GM18951 (cell line): Measurements from ENCODE around the gene DHRS4L2.
A peak's percentile ranks its signal among the peaks of the same experiment; 100 is the strongest.
"Not testable (repeated sequence)": the region's sequence is repeated elsewhere in the genome, so short reads cannot be mapped to it uniquely, and the experiment has no call there.

Experiments
- POLR2A ChIP-seq: IDR thresholded peaks from 4 replicates; pipeline ENCODE4 v1.6.1; 2011; ENCODE audit warnings: mild to moderate bottlenecking; ENCODE audit not compliant: insufficient read length, insufficient read depth; ENCODE audit errors: extremely low read depth
- in situ Hi-C: fragments of 300-500 bp; cut with MboI; formaldehyde crosslinking; loops from one replicate; pipeline ENCODE4 v1.12.0; 2022; ENCODE audit warnings: low sequenced_read_pairs, mixed read lengths, inconsistent platforms; ENCODE audit not compliant: unreplicated experiment

The DHRS4L2 gene

GRCh38 chr14:23969481-23970282, 19.0 kb upstream of the DHRS4L2 start:
- peak; percentile 33 for TF ChIP-seq POLR2A
- in situ Hi-C loops, result loop anchor here (5.0 kb wide), 1 partner anchor 48 kb away; no protein-coding TSS in a partner anchor

GRCh38 chr14:23970283-23970659, 18.5 kb upstream of the DHRS4L2 start:
- in situ Hi-C loops, result loop anchor here (5.0 kb wide), 1 partner anchor 47 kb away; no protein-coding TSS in a partner anchor

GRCh38 chr14:23973178-23973577, 15.6 kb upstream of the DHRS4L2 start:
- in situ Hi-C loops, result loop anchor here (5.0 kb wide), 1 partner anchor 44 kb away; no protein-coding TSS in a partner anchor

DNA sequence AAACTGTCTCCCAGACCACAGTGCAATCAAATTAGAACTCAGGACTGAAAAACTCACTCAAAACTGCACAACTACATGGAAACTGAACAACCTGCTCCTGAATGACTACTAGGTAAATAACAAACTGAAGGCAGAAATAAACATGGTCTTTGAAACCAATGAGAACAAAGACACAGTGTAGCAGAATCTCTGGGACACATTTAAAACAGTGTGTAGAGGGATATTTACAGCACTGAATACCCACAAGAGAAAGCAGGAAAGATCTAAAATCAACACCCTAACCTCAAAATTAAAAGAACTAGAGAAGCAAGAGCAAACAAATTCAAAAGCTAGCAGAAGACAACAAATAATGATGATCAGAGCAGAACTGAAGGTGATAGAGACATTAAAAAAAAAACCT, 14.7 kb upstream of the DHRS4L2 start:
- in situ Hi-C loops, result loop anchor here (5.0 kb wide), 1 partner anchor 43 kb away; no protein-coding TSS in a partner anchor

GRCh38 chr14:23977208-23977607, 11.5 kb upstream of the DHRS4L2 start:
- in situ Hi-C loops, result loop anchor here (25.0 kb wide), 1 partner anchor 110 kb away; the partner anchor contains the start of gene PCK2

- in situ Hi-C loops, result loop anchor here (25.0 kb wide), 1 partner anchor 105 kb away; the partner anchor contains the start of gene PCK2
These were observed 6.5 kb upstream of the DHRS4L2 start for GRCh38 chr14:23981951-23982813.

DNA sequence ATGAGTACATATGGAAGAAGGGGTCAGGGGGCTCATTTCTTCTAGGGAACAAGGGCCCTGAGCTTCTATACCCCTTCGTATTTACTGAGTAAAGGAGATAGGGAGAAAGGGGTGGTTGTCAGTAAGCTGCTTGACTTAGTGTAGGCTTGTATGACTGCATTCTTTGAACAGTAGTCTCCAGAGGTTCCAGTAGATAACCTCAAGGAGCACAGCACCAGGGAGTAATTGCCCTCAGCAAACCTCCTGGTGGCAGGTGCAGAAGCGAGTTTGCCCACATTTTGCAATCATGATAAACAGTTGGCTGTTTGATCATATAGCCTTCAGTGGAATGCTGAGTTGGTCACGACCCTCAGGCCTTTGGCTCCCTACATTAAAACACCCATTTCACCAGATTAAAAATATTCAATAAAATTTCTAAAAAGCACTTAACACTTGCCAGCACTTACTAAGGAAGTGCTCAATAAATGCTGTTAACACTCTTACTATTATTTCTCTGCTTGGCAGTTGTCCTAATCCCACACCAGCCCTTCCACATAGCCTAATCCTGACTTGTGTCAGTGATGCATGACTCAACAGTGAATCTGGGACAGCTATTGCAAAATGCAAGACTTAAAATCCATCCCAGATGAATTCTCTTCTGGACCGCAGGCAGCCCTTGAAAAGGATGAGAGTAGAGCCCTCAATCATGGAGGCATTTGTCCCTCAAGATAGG, 3.7 kb upstream of the DHRS4L2 start:
- no peak for TF ChIP-seq POLR2A
- in situ Hi-C loops, result loop anchor here (25.0 kb wide), 1 partner anchor 102 kb away; the partner anchor contains the start of gene PCK2

DNA sequence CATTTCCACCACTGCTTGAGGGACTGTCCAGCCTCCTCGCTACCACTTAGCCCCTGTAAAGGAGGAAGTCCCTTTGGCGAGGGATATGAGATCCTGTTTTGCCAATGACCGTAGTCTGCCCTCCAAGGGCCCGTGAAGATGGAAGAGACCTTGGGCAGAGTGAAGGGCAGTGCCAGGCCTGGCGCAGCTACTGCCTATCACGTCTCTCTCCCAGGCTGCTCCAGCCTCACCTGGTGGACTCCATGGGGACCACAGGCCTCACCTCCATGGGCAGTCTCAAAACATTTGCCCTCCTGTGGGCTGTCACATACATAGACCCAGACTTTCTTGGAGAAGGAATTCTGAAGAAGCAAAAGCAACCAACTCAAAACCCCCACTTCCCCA, 514 bp upstream of the DHRS4L2 start:
- in situ Hi-C loops, result loop anchor here (25.0 kb wide), 1 partner anchor 99 kb away; the partner anchor contains the start of gene PCK2

- in situ Hi-C loops, result loop anchor here (25.0 kb wide), 1 partner anchor 97 kb away; the partner anchor contains the start of gene PCK2
These were observed 1.2 kb downstream of the DHRS4L2 start for GRCh38 chr14:23989734-23990445.

DNA sequence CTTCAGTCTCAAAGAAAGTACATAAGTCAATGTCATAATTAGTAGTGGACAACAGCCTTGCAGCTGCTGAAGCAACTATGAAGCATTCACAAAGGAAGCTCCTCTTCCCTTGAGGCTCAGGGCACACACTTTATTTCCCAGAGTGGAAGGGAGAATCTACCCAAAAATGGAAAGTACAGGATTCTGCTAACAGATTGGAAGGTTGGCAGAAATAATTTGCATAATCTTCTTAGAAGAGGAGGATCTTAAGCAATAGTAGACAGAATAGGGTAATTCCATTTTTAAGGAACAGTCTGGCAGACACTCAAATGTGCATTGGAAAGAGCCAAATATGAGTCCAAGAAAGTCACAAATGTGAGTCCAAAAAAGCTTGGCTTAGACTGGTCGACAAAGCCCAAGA, 2.2 kb downstream of the DHRS4L2 start:
- in situ Hi-C loops, result loop anchor here (25.0 kb wide), 1 partner anchor 96 kb away; the partner anchor contains the start of gene PCK2

DNA sequence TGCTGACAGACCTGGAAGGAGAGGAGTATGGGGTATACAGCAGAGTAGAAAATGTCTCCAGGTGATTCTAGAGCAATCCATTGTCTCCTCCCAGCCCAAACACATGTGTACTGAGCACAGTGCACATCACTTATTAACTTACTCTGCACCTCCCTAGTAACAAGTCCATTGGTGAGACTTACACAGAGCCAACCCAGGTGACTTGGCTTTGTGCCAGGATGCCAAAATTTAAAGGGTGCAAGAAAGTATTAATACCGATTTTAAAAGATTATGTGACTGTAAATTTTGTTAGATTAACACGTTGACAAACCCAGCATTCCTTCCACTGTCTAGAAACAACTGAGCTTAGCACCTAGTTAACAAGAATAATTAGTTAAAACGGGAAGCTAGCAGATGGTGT, 4.3 kb downstream of the DHRS4L2 start:
- in situ Hi-C loops, result loop anchor here (25.0 kb wide), 1 partner anchor 94 kb away; the partner anchor contains the start of gene PCK2

GRCh38 chr14:23996009-23996408, 7.3 kb downstream of the DHRS4L2 start:
- in situ Hi-C loops, result loop anchor here (25.0 kb wide), 1 partner anchor 91 kb away; the partner anchor contains the start of gene PCK2

DNA sequence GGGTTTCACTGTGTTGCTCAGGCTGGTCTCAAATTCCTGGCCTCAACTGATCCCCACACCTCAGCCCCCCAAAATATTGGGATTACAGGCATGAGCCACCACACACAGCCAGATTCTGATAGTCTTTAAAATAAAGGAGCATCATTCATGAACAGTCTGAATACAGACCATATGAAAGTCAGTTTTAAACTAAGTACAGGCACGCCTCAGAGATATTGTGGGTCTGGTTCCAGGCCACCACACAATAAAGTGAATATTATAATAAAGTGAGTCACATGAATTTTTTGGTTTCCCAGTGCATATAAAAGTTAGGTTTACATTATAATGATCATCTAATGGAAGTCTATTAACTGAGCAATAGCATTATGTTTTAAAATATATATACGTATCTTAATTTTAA, 8.1 kb downstream of the DHRS4L2 start:
- in situ Hi-C loops, result loop anchor here (25.0 kb wide), 1 partner anchor 90 kb away; the partner anchor contains the start of gene PCK2

DNA sequence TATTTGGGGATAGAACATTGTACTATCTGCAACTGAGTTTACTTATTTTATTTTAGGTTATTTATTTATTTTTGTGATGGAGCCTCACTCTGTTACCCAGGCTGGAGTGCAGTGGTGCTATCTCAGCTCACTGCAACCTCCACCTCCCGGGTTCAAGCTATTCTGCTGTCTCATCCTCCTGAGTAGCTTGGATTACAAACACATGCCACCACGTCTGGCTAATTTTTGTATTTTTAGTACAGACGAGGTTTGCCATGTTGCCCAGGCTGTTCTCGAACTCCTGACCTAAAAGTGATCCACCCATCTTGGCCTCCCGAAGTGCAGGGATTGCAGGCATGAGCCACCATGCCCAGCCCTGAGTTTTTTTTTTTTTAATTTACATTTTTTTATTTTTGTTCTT, 10.9 kb downstream of the DHRS4L2 start:
- in situ Hi-C loops, result loop anchor here (25.0 kb wide), 1 partner anchor 88 kb away; the partner anchor contains the start of gene PCK2

DNA sequence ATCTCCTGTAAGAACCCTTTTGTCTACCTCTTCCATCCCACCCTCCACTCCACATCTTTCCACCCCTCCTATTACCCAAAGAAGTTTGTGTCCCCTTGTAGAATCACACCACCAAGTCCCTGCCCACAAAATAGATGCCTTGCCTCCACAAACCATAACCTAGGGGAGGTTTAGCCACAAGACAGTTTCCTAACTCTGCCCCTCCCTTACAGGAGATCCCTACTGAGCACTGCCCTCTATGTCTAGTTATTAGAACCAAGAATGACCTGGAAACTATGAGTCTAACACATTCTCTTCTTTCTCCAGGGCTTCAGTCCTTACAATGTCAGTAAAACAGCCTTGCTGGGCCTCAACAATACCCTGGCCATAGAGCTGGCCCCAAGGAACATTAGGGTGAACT, 12.3 kb downstream of the DHRS4L2 start:
- in situ Hi-C loops, result not testable (repeated sequence)

DNA sequence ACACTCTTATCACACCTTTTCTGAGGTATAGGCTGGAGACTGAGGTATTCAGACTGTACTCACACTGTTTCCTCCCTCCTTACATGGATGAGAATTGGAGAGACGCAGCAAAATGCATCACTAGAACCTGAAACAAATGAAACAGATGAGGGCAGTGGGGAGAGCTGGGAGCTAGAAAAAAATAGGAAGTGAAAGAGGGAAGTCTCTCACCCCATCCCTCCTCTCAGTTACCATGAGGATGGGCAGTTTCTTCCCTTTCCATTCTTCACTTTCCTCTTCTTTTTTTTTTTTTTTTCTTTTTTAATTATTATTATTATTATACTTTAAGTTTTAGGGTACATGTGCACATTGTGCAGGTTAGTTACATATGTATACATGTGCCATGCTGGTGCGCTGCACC, 12.9 kb downstream of the DHRS4L2 start:
- in situ Hi-C loops, result not testable (repeated sequence)

DNA sequence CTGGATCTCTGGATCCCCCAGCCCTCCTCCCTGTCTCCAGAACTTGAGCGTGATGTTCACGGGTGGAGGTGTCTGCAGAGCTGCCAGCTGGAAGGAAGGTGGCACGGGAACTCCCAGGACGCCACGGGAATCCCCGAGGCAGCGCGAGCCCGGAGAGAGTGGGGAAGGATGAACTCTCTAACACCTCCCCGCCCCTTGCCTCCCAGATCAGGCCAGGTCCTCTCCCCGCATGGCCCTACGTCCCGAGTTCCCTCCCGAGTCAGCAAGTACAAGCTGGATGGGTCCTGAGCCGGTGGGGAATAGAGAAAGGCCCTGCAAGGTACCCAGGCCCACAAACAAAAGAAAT, 17.7 kb downstream of the DHRS4L2 start:
- in situ Hi-C loops, result not testable (repeated sequence)

- in situ Hi-C loops, result not testable (repeated sequence)
These were observed 18.3 kb downstream of the DHRS4L2 start for GRCh38 chr14:24006817-24007652.
